Cardiac muscle cell (in vitro differentiated cells and primary cell): ENCODE results near the gene SMAD3. TPM values are rescaled to one million over a fixed set of nuclear protein-coding genes. Genes with fewer than 3 reads are reported as not detected.

Experiments
- DNase-seq, 2 donors: peaks; one replicate each; pipeline versions ENCODE4 v3.0.0 to v3.0.0-alpha.2; 2010 to 2017; ENCODE audit warnings: low read depth in 1 of 2, low spot score in 1 of 2
- H3K27ac ChIP-seq: fragments of 200-600 bp; sonication (generic); 2 replicates; pipeline ENCODE4 v1.5.1; 2016
- H3K27me3 ChIP-seq: fragments of 200-600 bp; sonication (generic); 2 replicates; pipeline ENCODE4 v1.6.0; 2016; ENCODE audit warnings: control low read depth
- H3K36me3 ChIP-seq: fragments of 200-600 bp; sonication (generic); 2 replicates; pipeline ENCODE4 v1.5.1; 2016; ENCODE audit warnings: control low read depth
- H3K4me1 ChIP-seq: fragments of 200-600 bp; sonication (generic); 2 replicates; pipeline ENCODE4 v1.8.1; 2017; ENCODE audit warnings: low read depth, mild to moderate bottlenecking, mixed run types
- H3K4me3 ChIP-seq: fragments of 200-600 bp; sonication (generic); 2 replicates; pipeline ENCODE4 v1.5.1; 2016; ENCODE audit warnings: mild to moderate bottlenecking
- H3K9me3 ChIP-seq: fragments of 200-600 bp; sonication (generic); 2 replicates; pipeline ENCODE4 v1.5.1; 2017; ENCODE audit warnings: low read depth, mild to moderate bottlenecking, control low read depth
- polyA plus RNA-seq: library from polyadenylated mRNA; unstranded; fragments of >200 nt; fragmentation: Nextera tagmentation; extraction: Ambion mirVana; gene quantifications from 2 replicates; pipeline ENCODE4 v1.2.1, GENCODE V29; 2016
- total RNA-seq: library from RNA; depleted of rRNA; stranded (reverse); fragments of >200 nt; gene quantifications from 2 replicates; pipeline ENCODE4 v1.2.3, GENCODE V29; 2016
- TF ChIP-seq, protein P1 (sequence below): IDR thresholded peaks from 2 replicates; pipeline ENCODE4 v1.5.1; 2012; ENCODE audit warnings: low read depth, mild to moderate bottlenecking, low read length

Gene SMAD3
- total and polyA plus RNA-seq, 2 experiments from 2014 or later: 16.3 to 29.2 TPM

DNA sequence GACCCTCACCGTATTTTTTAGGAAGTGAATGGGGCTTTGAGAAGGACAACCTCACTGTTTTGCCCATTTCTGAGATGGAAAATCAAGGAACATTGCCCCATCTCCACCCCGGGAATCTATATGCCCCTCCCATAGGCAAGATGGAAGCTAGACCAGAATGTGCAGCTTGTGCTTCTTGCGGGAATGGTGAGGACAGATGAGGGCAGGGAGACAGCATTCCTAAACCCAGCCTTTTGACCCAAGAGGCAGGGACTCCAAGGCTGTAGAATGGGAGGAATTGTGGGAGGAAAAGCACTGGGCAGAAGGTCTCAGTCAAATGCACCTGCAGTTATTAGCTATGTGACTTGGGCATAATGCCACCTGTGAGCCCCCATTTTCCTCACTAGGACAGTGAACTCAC is 66.9 kb downstream of the SMAD3 start:
- H3K4me3 ChIP-seq: no peak overlapping the region
- no peaks in the 10 kb centered on the region for H3K27me3 ChIP-seq
- TF ChIP-seq, protein P1, sequence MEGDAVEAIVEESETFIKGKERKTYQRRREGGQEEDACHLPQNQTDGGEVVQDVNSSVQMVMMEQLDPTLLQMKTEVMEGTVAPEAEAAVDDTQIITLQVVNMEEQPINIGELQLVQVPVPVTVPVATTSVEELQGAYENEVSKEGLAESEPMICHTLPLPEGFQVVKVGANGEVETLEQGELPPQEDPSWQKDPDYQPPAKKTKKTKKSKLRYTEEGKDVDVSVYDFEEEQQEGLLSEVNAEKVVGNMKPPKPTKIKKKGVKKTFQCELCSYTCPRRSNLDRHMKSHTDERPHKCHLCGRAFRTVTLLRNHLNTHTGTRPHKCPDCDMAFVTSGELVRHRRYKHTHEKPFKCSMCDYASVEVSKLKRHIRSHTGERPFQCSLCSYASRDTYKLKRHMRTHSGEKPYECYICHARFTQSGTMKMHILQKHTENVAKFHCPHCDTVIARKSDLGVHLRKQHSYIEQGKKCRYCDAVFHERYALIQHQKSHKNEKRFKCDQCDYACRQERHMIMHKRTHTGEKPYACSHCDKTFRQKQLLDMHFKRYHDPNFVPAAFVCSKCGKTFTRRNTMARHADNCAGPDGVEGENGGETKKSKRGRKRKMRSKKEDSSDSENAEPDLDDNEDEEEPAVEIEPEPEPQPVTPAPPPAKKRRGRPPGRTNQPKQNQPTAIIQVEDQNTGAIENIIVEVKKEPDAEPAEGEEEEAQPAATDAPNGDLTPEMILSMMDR: no peak
- no peaks in the 10 kb centered on the region for H3K36me3 ChIP-seq
- peak overlapping the region; percentile 81 for H3K27ac ChIP-seq
- H3K4me1 ChIP-seq: peaks cover 48% of the 10 kb centered on the region
- DNase-seq: no peak
- no peaks in the 10 kb centered on the region for H3K9me3 ChIP-seq

DNA sequence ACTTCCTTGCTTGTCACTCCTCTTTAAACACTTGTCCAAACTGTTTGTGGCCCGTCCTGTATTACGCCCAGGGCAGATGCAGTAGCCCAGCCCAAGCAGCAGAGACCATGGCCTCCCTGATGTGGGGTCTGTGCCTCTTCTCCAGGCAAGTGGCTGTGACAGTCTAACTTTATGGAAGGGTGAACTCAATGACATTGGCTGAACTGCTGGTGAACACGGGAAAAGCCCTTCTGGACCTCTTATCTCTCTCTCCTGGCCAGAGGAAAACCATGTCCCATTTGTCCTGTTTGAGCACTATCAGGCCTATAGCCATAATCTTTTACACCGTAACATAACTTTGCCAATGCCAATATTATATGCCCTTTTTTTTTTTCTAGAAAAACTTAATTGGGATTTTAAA is 67.6 kb downstream of the SMAD3 start:
- DNase-seq: peak in 1 of 2 donors; percentile 62
- Histone ChIP-seq H3K36me3 (no peaks in the 10 kb centered on the region), H3K27me3 (no peaks in the 10 kb centered on the region), H3K9me3 (no peaks in the 10 kb centered on the region), H3K27ac (peak overlapping the region; percentile 81), H3K4me1 (peaks cover 55% of the 10 kb centered on the region), H3K4me3 (no peak overlapping the region)
- TF ChIP-seq, protein P1: no peak

DNA sequence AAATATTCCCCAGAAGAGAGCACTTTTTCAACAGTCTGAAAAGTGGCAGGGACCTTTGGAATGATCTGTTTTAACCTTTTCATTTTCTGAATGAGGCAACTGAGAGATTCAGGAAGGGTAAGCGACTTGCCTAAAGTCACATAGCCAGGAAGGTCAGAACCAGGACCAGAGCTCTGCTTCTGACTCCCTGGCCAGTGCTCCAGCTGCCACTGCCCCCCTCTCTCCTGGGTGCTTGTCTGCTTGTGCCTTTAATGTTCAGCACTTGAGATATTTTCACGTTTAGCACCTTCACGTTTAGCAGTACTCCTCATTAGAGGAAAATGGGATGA is 68.3 kb downstream of the SMAD3 start:
- Histone ChIP-seq H3K36me3 (no peaks in the 10 kb centered on the region), H3K27me3 (no peaks in the 10 kb centered on the region), H3K9me3 (no peaks in the 10 kb centered on the region), H3K4me3 (no peak overlapping the region), H3K4me1 (peaks cover 62% of the 10 kb centered on the region), H3K27ac (peak overlapping the region; percentile 81)
- no peak for DNase-seq
- TF ChIP-seq, protein P1: no peak

DNA sequence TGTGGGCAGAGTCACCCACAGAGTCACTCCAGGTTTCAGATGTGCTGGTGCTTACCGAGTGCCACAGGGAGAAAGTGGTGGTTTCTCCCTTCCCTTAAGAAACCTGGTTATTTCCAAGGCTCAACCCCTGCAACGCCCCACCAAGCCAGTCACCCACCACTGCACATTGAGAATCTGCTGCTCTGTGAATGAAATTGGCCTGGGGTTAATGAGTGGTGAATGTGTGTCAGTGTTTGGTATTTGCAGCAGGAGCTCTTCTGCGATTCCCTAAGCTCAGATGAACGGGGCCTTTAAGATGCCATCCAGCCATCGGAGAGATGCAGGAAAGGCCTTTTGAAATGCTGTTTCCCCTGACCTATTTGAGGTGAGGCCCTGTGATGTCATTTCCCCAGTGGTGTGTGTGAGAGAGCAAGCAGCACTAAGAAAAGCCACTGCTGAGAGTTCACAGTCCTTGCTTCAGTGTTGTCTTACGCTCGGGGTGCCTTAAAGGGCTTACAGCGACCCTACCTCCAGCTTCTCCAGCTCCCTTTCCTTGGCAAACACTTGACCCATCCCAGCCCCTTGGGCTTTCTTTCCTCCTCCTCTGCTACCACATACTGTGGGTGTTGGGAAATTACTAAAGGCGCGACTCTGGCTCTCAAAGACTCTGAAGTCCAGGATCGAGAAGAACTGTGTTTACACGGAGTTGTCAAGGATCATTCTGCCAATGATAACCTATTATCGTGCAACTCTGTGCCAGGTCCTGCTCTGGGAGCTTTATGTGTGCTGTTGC is 68.9 kb downstream of the SMAD3 start:
- TF ChIP-seq, protein P1: no peak
- H3K27ac ChIP-seq: peak overlapping the region; percentile 81
- no peaks in the 10 kb centered on the region for H3K9me3 ChIP-seq

DNA sequence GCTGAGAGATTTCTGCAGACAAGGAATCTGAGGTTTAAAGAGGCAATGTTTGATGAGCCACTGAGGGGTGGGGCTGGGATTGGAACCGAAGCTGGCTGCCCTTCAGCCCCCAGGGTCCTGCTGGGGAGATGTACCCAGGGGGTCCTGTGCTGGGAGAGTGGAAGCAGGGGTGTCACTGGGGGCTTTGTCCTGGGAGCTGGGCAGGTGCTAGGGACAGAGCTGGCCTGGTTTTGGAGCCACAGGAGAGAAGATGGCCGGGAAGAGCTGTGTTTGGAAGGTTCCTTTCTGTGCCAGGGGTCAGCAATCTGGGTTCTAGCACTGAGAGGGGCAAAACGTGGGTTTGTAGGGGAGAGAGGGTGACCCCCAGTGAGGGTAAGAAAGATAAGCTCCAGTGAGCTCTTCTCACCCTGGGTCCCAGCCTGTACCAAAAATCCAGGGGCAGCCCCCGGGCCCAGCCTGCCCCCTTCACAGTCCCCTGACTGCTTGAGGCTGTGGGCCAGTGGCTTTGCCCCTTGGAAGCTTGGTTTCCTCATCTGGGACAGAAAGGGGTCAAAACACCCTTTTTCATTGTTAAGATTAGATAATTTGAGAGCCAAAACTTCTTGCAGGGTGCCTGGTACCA is 69.6 kb downstream of the SMAD3 start:
- H3K27me3 ChIP-seq: no peaks in the 10 kb centered on the region
- peaks cover 75% of the 10 kb centered on the region for H3K4me1 ChIP-seq
- H3K9me3 ChIP-seq: no peaks in the 10 kb centered on the region
- H3K27ac ChIP-seq: peak overlapping the region; percentile 81
- DNase-seq: no peak
- H3K4me3 ChIP-seq: no peak overlapping the region
- no peaks in the 10 kb centered on the region for H3K36me3 ChIP-seq
- TF ChIP-seq, protein P1: no peak

More for the DNA sequence above, 68.9 kb downstream of the SMAD3 start:
- Histone ChIP-seq H3K36me3 (no peaks in the 10 kb centered on the region), H3K27me3 (no peaks in the 10 kb centered on the region), H3K4me1 (peaks cover 68% of the 10 kb centered on the region), H3K4me3 (no peak overlapping the region)
- DNase-seq: peak; percentile 44 to 49
